Esophagus squamous epithelium (tissue), 5 donors: Measurements from ENCODE around the gene CNPY1. TPM values are rescaled to one million over a fixed set of nuclear protein-coding genes. Genes with fewer than 3 reads are reported as not detected.

Experiments used
- DNase-seq: peaks from one replicate; lab custom pipeline; 2025; lab: John Stamatoyannopoulos, UW
- H3K27ac ChIP-seq, 4 donors: fragments of 200-600 bp; sonication (generic); one replicate each; pipeline ENCODE4 v1.5.1; 2016 to 2019; ENCODE audit warnings: mild to moderate bottlenecking in 1 of 4
- H3K27me3 ChIP-seq, 4 donors: fragments of 200-600 bp; sonication (generic); 1 replicate in 3 of 4; 2 replicates in 1 of 4; pipeline versions ENCODE4 v1.5.1 to v1.6.0; 2017 to 2021; ENCODE audit warnings: antibody characterized with exemption in 1 of 4
- H3K36me3 ChIP-seq, 3 donors: fragments of 200-600 bp; sonication (generic); one replicate each; pipeline ENCODE4 v1.5.1; 2016 to 2019
- H3K4me1 ChIP-seq, 3 donors: fragments of 200-600 bp; sonication (generic); one replicate each; pipeline ENCODE4 v1.5.1; 2017 to 2019
- H3K4me3 ChIP-seq, 4 donors: fragments of 200-600 bp; sonication (generic); 1 replicate in 3 of 4; 2 replicates in 1 of 4; pipeline ENCODE4 v1.5.1; 2016 to 2019; ENCODE audit warnings: mild to moderate bottlenecking in 2 of 4, moderate library complexity in 1 of 4
- H3K9me3 ChIP-seq, 3 donors: fragments of 200-600 bp; sonication (generic); one replicate each; pipeline ENCODE4 v1.5.1; 2016 to 2019
- CTCF ChIP-seq, 6 experiments: fragments of 450-650 bp in 4 of 6; fragments of 200-600 bp in 2 of 6; sonication (generic) in 2 of 6; IDR thresholded peaks; one replicate each; pipeline ENCODE4 v1.5.1; 2016 to 2019; ENCODE audit warnings: antibody characterized with exemption in 6 of 6, mild to moderate bottlenecking in 4 of 6, moderate library complexity in 4 of 6
- POLR2A ChIP-seq, 4 donors: fragments of 450-650 bp; IDR thresholded peaks; one replicate each; pipeline ENCODE4 v1.6.1; 2017; ENCODE audit warnings: antibody characterized with exemption in 4 of 4, mild to moderate bottlenecking in 4 of 4, moderate library complexity in 3 of 4
- WGBS, 2 donors: methylation state at CpG; one replicate each; pipeline ENCODE4 v1.1.5; 2018; 5-methylcytosine and 5-hydroxymethylcytosine counted together
- intact Hi-C: fragments of 100-400 bp; cut with DNase I; formaldehyde crosslinking; loops from one replicate; pipeline ENCODE4 v1.15.0; 2022
- total RNA-seq, 4 donors: library from RNA; depleted of rRNA; stranded (reverse); fragments of >200 nt; gene quantifications; one replicate each; pipeline ENCODE4 v1.1.0, GENCODE V29; 2016
- donor health status: DM: yes; HTN: yes; CAD: no.

Gene CNPY1
- total RNA-seq, 4 donors from 2014 or later = not detected

GRCh38 chr7:155513543-155514285 is 32.6 kb downstream of the CNPY1 start:
- Histone ChIP-seq H3K27ac (no peak overlapping the region), H3K9me3 (no peaks in the 10 kb centered on the region), H3K36me3 (no peaks in the 10 kb centered on the region), H3K4me3 (no peak overlapping the region), H3K27me3 (peaks cover 4 to 100% (median 17%) of the 10 kb centered on the region in 4 donors), H3K4me1 (peaks cover 0 to 10% (median 4%) of the 10 kb centered on the region in 3 donors)
- no peak for TF ChIP-seq POLR2A (IDR thresholded peaks at IDR 0.05)
- TF ChIP-seq CTCF (IDR thresholded peaks at IDR 0.05) = no peak
- intact Hi-C loops = no loop called here
- no peak for DNase-seq
- WGBS, 2 donors = 67 to 80% methylated on average over 13 of the region's 13 CpGs

- 29 to 31% methylated on average over 4 of the region's 4 CpGs for WGBS, 2 donors
- H3K27ac ChIP-seq = no peak overlapping the region
- intact Hi-C loops = no loop called here
Measured at GRCh38 chr7:155512246-155512887, 34.0 kb downstream of the CNPY1 start.

GRCh38 chr7:155511702-155511996 is 34.7 kb downstream of the CNPY1 start:
- intact Hi-C loops = no loop called here
- WGBS, 2 donors = 20 to 29% methylated on average over 5 of the region's 5 CpGs
- TF ChIP-seq POLR2A (IDR thresholded peaks at IDR 0.05) = no peak
- no peak for TF ChIP-seq CTCF (IDR thresholded peaks at IDR 0.05)

More at GRCh38 chr7:155512246-155512887, 34.0 kb downstream of the CNPY1 start:
- Histone ChIP-seq H3K9me3 (no peaks in the 10 kb centered on the region), H3K36me3 (no peaks in the 10 kb centered on the region), H3K27me3 (peaks cover 10 to 100% (median 27%) of the 10 kb centered on the region in 4 donors), H3K4me3 (no peak overlapping the region), H3K4me1 (peaks cover 0 to 10% (median 4%) of the 10 kb centered on the region in 3 donors)
- DNase-seq = no peak
- no peak for TF ChIP-seq CTCF (IDR thresholded peaks at IDR 0.05)
- no peak for TF ChIP-seq POLR2A (IDR thresholded peaks at IDR 0.05)

GRCh38 chr7:155510975-155511701 is 35.2 kb downstream of the CNPY1 start:
- TF ChIP-seq CTCF (IDR thresholded peaks at IDR 0.05) = no peak
- no peak for TF ChIP-seq POLR2A (IDR thresholded peaks at IDR 0.05)
- intact Hi-C loops = no loop called here
- Histone ChIP-seq H3K4me1 (peaks cover 0 to 10% (median 4%) of the 10 kb centered on the region in 3 donors), H3K36me3 (no peaks in the 10 kb centered on the region), H3K4me3 (no peak overlapping the region), H3K9me3 (no peaks in the 10 kb centered on the region), H3K27me3 (peaks cover 10 to 100% (median 27%) of the 10 kb centered on the region in 4 donors), H3K27ac (no peak overlapping the region)
- DNase-seq = no peak
- 5 to 11% methylated on average over 6 of the region's 6 CpGs for WGBS, 2 donors

More at GRCh38 chr7:155511702-155511996, 34.7 kb downstream of the CNPY1 start:
- H3K27me3 ChIP-seq = peaks cover 10 to 100% (median 27%) of the 10 kb centered on the region in 4 donors
- no peak for DNase-seq
- H3K27ac ChIP-seq = no peak overlapping the region
- H3K4me1 ChIP-seq = peaks cover 0 to 10% (median 4%) of the 10 kb centered on the region in 3 donors
- H3K36me3 ChIP-seq = no peaks in the 10 kb centered on the region
- no peaks in the 10 kb centered on the region for H3K9me3 ChIP-seq
- H3K4me3 ChIP-seq = no peak overlapping the region
